Peyer's patch (tissue), 4 donors: ENCODE results near the gene DOCK1.

Experiments
- POLR2A ChIP-seq, 2 donors: fragments of 450-650 bp; IDR thresholded peaks; one replicate each; pipeline ENCODE4 v1.5.1; 2017; ENCODE audit warnings: antibody characterized with exemption in 2 of 2, mild to moderate bottlenecking in 2 of 2, moderate library complexity in 2 of 2
- TF ChIP-seq, protein P1 (sequence below), 6 experiments: fragments of 450-650 bp in 4 of 6; fragments of 200-600 bp in 2 of 6; sonication (generic) in 1 of 6; IDR thresholded peaks; one replicate each; pipeline ENCODE4 v1.5.1; 2017 to 2019; ENCODE audit warnings: antibody characterized with exemption in 6 of 6, mild to moderate bottlenecking in 3 of 6, moderate library complexity in 1 of 6

DNA sequence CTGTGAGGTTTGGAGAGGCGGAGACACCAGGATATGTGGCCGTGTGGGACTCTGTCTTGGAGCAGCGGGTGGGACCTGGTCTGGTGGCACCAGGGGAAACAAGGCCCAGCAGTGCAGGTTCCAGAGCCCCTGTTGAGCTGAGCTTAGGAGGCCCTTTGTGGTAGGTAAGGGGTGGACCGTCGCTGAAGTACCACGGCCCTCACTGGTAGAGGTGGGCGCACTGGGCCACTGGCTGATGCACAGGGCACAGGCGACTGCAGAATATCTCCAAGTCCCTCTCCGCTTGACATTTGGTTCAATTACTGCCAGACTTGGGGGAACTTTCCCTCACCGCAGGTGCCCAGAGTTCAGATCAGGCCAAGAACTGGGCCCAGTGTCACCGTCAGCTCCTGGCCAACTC, 27.3 kb downstream of the DOCK1 start:
- TF ChIP-seq, protein P1, sequence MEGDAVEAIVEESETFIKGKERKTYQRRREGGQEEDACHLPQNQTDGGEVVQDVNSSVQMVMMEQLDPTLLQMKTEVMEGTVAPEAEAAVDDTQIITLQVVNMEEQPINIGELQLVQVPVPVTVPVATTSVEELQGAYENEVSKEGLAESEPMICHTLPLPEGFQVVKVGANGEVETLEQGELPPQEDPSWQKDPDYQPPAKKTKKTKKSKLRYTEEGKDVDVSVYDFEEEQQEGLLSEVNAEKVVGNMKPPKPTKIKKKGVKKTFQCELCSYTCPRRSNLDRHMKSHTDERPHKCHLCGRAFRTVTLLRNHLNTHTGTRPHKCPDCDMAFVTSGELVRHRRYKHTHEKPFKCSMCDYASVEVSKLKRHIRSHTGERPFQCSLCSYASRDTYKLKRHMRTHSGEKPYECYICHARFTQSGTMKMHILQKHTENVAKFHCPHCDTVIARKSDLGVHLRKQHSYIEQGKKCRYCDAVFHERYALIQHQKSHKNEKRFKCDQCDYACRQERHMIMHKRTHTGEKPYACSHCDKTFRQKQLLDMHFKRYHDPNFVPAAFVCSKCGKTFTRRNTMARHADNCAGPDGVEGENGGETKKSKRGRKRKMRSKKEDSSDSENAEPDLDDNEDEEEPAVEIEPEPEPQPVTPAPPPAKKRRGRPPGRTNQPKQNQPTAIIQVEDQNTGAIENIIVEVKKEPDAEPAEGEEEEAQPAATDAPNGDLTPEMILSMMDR (IDR thresholded peaks at IDR 0.05), result no peak
- TF ChIP-seq POLR2A (IDR thresholded peaks at IDR 0.05), result no peak
